HepG2 (cell line): ENCODE measurements around the gene CCDC148. TPM values are rescaled to one million over a fixed set of nuclear protein-coding genes. Genes with fewer than 3 reads are reported as not detected.

Source experiments
- ARNT2 ChIP-seq: sonication (generic); formaldehyde crosslinking; IDR thresholded peaks from 2 replicates; pipeline ENCODE4 v1.8.0; 2022; ENCODE audit warnings: mild to moderate bottlenecking, low read depth, missing genetic modification reagents, moderate library complexity
- ATF7-NPFF ChIP-seq: sonication (generic); formaldehyde crosslinking; IDR thresholded peaks from 2 replicates; pipeline ENCODE4 v1.8.1; 2023; ENCODE audit warnings: mild to moderate bottlenecking, low read depth, missing genetic modification reagents, moderate library complexity
- BRD4 ChIP-seq: sonication (generic); formaldehyde crosslinking; IDR thresholded peaks from 2 replicates; pipeline ENCODE4 v1.4.0; 2020; ENCODE audit warnings: missing genetic modification reagents
- GLI4 ChIP-seq: sonication (generic); formaldehyde crosslinking; IDR thresholded peaks from 2 replicates; pipeline ENCODE4 v1.5.1; 2020; ENCODE audit warnings: missing genetic modification reagents, mild to moderate bottlenecking, moderate library complexity, borderline replicate concordance
- KDM2A ChIP-seq: sonication (generic); formaldehyde crosslinking; IDR thresholded peaks from 2 replicates; pipeline ENCODE4 v1.4.0; 2020; ENCODE audit warnings: low read depth, missing genetic modification reagents, borderline replicate concordance
- RFX1 ChIP-seq: fragments of 450-650 bp; IDR thresholded peaks from 2 replicates; pipeline ENCODE4 v1.6.1; 2017
- SOX13 ChIP-seq, 3 experiments: fragments of 450-650 bp in 1 of 3; sonication (generic) in 1 of 3; formaldehyde crosslinking in 1 of 3; IDR thresholded peaks in 2 of 3; conservative IDR thresholded peaks in 1 of 3; 2 replicates each; pipeline versions ENCODE4 v1.5.0 to v1.6.1; 2016 to 2020; ENCODE audit warnings: antibody characterized with exemption in 1 of 3, mild to moderate bottlenecking in 1 of 3, missing compliant biosample characterization in 1 of 3, missing genetic modification reagents in 1 of 3, moderate library complexity in 1 of 3
- TEAD3 ChIP-seq: optimal IDR thresholded peaks from 2 replicates; pipeline ENCODE3; 2016; ENCODE audit warnings: borderline replicate concordance
- ZNF282 ChIP-seq: fragments of 450-650 bp; IDR thresholded peaks from 2 replicates; pipeline ENCODE4 v1.6.1; 2018; ENCODE audit not compliant: partially characterized antibody
- ZNF337 ChIP-seq: sonication (generic); formaldehyde crosslinking; IDR thresholded peaks from 2 replicates; pipeline ENCODE4 v1.5.1; 2020; ENCODE audit warnings: missing genetic modification reagents, low read depth, mild to moderate bottlenecking, borderline replicate concordance
- ZNF343 ChIP-seq: sonication (generic); formaldehyde crosslinking; IDR thresholded peaks from 2 replicates; pipeline ENCODE4 v1.4.0; 2020; ENCODE audit warnings: mild to moderate bottlenecking, missing genetic modification reagents
- ZNF598 ChIP-seq: sonication (generic); formaldehyde crosslinking; IDR thresholded peaks from 2 replicates; pipeline ENCODE4 v1.5.1; 2020; ENCODE audit warnings: mild to moderate bottlenecking, missing genetic modification reagents, borderline replicate concordance
- ZNF713 ChIP-seq: sonication (generic); formaldehyde crosslinking; IDR thresholded peaks from 2 replicates; pipeline ENCODE4 v1.4.0; 2020; ENCODE audit warnings: mild to moderate bottlenecking, missing genetic modification reagents
- ZNF781 ChIP-seq: sonication (generic); formaldehyde crosslinking; IDR thresholded peaks from 2 replicates; pipeline ENCODE4 v1.5.1; 2020; ENCODE audit warnings: borderline replicate concordance, mild to moderate bottlenecking, missing genetic modification reagents; ENCODE audit errors: not compliant biosample characterization
- ZSCAN31 ChIP-seq: sonication (generic); formaldehyde crosslinking; IDR thresholded peaks from 2 replicates; pipeline ENCODE4 v1.5.0; 2020; ENCODE audit warnings: low read depth, mild to moderate bottlenecking, missing genetic modification reagents
- polyA plus RNA-seq, 8 experiments: library from polyadenylated mRNA; depleted of rRNA in 3 of 8; stranded (reverse) in 7 of 8; unstranded in 1 of 8; fragments of >200 nt; fragmentation: Illumina TruSeq in 4 of 8; extraction: Trizol in 4 of 8; gene quantifications; 2 replicates each; pipeline versions ENCODE4 v1.2.1 to v1.2.3, GENCODE V29; 2011 to 2016; ENCODE audit warnings: low read depth in 4 of 8, missing spikeins in 1 of 8, mixed read lengths in 1 of 8; ENCODE audit not compliant: insufficient read depth in 1 of 8
- total RNA-seq, 5 experiments: library from RNA; depleted of rRNA; stranded (reverse); fragments of >200 nt; fragmentation: Illumina TruSeq; extraction: Trizol; gene quantifications; 2 replicates each; pipeline ENCODE4 v1.2.3, GENCODE V29; 2016; ENCODE audit warnings: low read depth in 1 of 5
- TF ChIP-seq, protein P1 (sequence below): sonication (generic); formaldehyde crosslinking; IDR thresholded peaks from 2 replicates; pipeline ENCODE4 v1.4.0; 2020; ENCODE audit warnings: missing genetic modification reagents, borderline replicate concordance
- TF ChIP-seq, protein P2 (sequence below): sonication (generic); formaldehyde crosslinking; IDR thresholded peaks from 2 replicates; pipeline ENCODE4 v1.4.0; 2020; ENCODE audit warnings: mild to moderate bottlenecking, missing genetic modification reagents
- TF ChIP-seq, protein P3 (sequence below): sonication (generic); formaldehyde crosslinking; IDR thresholded peaks from 2 replicates; pipeline ENCODE4 v1.4.0; 2020; ENCODE audit warnings: mild to moderate bottlenecking, missing genetic modification reagents

CCDC148 gene
- total and polyA plus RNA-seq, 2 of the 13 experiments (the other 11 are each of a cell fraction or from before 2014, with no cell fraction given): 0.30 to 0.49 TPM

DNA sequence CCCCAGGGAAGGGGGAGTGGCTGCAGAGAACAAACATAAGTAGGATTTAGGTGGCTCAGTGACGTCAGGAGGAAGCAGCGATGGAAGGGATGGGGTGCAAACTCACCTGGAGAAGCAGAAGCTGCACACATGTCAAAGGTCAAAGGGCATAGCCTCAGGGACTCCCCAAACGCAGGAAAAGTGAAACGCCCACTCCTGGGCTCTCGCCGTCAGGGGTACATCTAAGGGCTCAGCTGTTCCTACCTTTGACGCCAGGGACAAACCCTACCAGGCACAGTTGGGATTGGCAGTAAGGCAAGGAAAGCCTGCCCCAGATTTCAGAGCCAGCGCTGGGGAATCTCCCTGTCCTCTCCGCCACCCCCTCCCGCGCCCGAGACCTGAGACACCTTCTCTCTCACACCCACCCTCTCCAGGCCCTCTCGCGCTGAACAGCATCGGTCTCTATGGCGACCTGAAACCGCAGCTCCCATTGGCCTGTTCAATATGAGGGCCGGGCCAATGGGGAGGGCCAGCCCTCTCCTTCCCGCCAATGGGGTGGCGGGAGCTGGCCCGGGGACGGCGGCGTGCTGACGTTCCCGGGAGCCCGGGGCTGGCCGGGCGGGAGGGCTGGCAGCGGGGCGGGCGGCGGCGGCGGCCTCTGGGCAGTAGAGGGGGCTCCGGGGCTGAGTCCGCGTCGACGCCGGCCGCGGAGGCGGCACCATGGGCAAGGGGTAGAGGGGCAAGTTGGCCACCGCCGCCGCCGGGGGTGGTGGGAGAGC lies at the start of gene CCDC148, which contains the start of gene PKP4 (continued):
- TF ChIP-seq, protein P1, sequence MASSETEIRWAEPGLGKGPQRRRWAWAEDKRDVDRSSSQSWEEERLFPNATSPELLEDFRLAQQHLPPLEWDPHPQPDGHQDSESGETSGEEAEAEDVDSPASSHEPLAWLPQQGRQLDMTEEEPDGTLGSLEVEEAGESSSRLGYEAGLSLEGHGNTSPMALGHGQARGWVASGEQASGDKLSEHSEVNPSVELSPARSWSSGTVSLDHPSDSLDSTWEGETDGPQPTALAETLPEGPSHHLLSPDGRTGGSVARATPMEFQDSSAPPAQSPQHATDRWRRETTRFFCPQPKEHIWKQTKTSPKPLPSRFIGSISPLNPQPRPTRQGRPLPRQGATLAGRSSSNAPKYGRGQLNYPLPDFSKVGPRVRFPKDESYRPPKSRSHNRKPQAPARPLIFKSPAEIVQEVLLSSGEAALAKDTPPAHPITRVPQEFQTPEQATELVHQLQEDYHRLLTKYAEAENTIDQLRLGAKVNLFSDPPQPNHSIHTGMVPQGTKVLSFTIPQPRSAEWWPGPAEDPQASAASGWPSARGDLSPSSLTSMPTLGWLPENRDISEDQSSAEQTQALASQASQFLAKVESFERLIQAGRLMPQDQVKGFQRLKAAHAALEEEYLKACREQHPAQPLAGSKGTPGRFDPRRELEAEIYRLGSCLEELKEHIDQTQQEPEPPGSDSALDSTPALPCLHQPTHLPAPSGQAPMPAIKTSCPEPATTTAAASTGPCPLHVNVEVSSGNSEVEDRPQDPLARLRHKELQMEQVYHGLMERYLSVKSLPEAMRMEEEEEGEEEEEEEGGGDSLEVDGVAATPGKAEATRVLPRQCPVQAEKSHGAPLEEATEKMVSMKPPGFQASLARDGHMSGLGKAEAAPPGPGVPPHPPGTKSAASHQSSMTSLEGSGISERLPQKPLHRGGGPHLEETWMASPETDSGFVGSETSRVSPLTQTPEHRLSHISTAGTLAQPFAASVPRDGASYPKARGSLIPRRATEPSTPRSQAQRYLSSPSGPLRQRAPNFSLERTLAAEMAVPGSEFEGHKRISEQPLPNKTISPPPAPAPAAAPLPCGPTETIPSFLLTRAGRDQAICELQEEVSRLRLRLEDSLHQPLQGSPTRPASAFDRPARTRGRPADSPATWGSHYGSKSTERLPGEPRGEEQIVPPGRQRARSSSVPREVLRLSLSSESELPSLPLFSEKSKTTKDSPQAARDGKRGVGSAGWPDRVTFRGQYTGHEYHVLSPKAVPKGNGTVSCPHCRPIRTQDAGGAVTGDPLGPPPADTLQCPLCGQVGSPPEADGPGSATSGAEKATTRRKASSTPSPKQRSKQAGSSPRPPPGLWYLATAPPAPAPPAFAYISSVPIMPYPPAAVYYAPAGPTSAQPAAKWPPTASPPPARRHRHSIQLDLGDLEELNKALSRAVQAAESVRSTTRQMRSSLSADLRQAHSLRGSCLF (CRISPR knock-in tag): no peak
- no peak for TF ChIP-seq ZNF713
- TF ChIP-seq ATF7-NPFF (CRISPR knock-in tag): no peak
- TF ChIP-seq SOX13 (IDR thresholded peaks at IDR 0.05): no peak
- no peak for TF ChIP-seq SOX13 (CRISPR knock-in tag; conservative IDR thresholded peaks at IDR 0.05 in 1 of 2, IDR thresholded peaks at IDR 0.05 in 1 of 2)
- TF ChIP-seq ZNF598: no peak
- no peak for TF ChIP-seq ZNF337 (CRISPR knock-in tag)
- TF ChIP-seq ZNF781 (CRISPR knock-in tag): no peak
- TF ChIP-seq TEAD3 (CRISPR knock-in tag): no peak
- peak; percentile 87 for TF ChIP-seq RFX1
- peak; percentile 46; the same call in 1 of the 2 replicates for TF ChIP-seq ZSCAN31
- no peak for TF ChIP-seq GLI4 (CRISPR knock-in tag)
- TF ChIP-seq BRD4 (CRISPR knock-in tag): no peak
- TF ChIP-seq, protein P2, sequence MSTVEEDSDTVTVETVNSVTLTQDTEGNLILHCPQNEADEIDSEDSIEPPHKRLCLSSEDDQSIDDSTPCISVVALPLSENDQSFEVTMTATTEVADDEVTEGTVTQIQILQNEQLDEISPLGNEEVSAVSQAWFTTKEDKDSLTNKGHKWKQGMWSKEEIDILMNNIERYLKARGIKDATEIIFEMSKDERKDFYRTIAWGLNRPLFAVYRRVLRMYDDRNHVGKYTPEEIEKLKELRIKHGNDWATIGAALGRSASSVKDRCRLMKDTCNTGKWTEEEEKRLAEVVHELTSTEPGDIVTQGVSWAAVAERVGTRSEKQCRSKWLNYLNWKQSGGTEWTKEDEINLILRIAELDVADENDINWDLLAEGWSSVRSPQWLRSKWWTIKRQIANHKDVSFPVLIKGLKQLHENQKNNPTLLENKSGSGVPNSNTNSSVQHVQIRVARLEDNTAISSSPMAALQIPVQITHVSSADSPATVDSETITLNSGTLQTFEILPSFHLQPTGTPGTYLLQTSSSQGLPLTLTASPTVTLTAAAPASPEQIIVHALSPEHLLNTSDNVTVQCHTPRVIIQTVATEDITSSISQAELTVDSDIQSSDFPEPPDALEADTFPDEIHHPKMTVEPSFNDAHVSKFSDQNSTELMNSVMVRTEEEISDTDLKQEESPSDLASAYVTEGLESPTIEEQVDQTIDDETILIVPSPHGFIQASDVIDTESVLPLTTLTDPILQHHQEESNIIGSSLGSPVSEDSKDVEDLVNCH (CRISPR knock-in tag): no peak
- TF ChIP-seq ZNF343 (CRISPR knock-in tag): no peak
- TF ChIP-seq ZNF282: no peak
- TF ChIP-seq KDM2A (CRISPR knock-in tag): peak; percentile 81
- TF ChIP-seq, protein P3, sequence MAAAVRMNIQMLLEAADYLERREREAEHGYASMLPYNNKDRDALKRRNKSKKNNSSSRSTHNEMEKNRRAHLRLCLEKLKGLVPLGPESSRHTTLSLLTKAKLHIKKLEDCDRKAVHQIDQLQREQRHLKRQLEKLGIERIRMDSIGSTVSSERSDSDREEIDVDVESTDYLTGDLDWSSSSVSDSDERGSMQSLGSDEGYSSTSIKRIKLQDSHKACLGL (CRISPR knock-in tag): no peak
- no peak; the same call in 1 of the 2 replicates for TF ChIP-seq ARNT2 (CRISPR knock-in tag)
